ENCODE data around the gene ACHE.

Gene ACHE

DNA sequence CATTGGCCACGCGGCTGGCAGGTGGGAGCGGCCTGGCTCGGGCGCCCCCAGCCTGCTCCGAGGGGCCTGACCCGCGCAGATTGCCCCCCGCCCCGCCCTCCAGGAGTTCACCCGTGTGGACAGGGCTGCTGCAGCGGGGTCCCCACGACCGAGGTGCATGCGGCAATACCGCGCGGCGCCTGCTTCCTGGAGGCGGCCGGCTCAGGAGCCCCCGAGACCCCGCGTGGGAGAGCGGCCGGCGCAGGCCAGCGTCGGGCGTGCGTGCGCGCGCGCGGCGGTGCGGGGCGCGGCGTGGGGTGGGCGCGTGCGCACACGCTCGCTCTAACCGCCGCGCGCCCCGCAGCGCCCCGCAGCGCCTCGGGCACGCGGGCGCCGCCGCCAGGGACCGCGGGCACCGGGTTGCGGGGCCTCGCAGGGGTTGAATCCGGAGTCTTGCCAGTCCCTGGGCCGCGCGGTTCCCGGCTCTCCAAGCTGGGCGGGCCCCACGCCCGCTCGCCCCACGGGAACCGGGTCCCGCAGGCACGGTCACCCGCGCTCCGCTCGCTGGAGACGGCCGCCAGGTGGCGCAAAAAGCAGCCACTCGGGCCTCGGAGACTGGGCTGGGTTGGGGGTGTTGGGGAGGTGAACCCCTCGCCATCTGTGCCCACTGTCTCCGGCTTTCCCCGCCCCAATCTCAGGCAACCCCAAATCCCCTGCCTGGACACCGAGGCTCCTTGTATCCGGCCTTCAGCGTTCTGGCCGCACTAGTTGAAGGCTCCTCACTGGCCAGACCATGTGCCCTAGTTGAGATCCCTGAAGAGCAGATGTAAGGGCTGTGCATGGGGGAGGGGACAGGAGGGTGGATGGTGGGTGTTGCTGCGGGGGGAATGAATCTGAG is 1.3 kb upstream of the ACHE start:
- no peak for DNase-seq (ENCODE audit: low read depth in 2 of 3, low spot score in 2 of 3)

DNA sequence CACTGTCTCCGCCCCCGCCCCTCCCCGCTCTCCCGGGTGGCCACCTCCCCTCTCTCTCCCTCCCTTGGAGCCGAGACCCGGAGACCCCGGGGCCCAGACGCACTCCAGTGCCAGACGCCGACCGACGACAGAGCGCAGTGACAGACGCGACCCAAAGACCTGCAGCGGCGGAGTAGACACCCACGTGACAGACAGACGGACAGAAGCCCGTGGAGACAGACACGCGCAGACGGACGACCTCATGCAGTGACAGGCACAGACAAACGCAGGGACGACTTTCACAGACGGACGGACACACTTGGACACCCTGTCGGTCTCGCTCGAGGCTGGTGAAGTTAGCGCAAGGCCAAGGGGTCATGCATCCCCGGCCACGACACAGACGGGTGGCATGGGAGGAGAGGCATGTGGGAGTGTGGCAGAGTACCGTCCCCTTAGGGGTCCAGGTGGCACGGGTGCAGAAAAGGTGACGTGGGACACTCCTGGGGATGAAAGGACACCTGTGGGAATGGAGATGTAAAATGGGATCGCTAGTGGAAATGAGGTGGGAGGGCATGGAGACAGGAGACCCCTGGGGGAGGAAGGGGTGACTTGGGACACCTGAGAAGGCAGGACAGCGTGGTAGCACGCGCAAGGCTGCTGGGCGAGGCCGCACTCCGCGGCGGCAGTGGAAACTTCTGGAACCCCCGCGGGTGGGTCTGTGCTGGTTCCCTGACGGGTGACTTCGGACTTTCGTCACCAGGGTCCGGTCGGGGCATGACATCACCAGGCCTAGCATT is 456 bp upstream of the ACHE start:
- no peak for DNase-seq (ENCODE audit: low read depth in 2 of 3, low spot score in 2 of 3)

DNA sequence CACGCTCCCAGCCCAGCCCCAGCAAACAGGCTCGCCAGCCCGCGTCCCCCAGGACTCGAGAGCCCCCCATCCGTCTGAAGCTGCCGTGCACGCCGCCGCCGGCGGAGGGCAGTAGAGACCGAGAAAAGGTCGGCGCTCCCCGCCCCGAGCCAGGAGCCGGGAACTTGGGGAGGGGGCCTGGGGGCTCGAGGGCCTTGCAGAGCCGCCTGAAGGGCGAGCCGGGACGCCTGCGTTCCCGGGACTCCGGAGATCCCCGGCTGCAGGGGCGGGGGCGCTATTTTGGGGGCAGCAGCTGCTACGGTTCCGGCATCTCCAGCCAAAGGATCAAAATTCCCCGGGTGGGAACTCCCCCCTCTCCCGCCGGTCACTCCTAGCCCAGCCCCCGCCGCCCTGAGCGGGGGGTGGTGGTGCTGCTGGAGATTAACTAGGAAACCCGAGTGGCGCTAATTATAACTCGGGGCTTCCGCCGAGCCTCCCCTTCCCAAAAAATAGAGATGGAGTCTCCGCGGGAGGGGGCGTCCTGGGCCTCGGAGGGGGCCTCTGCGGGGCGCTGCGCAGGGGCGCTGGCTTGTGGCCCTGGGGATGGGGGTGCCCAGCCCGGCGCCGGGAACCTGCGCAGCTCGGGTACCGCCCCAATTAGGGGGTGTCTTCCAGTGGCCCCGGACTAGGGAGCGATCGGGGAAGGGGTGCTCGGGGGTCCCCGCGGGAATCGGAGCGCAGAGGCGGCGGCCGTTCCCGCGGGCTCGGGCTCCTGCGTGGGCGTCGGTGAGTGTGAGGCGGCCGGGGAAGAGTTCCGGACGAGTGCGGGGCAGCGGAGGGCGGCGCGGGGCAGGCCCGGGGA is 608 bp downstream of the ACHE start:
- peak in 1 of 3 experiments; percentile 55 for DNase-seq (ENCODE audit: low read depth in 2 of 3, low spot score in 2 of 3)

- DNase-seq (ENCODE audit: low read depth in 2 of 3, low spot score in 2 of 3) = no peak
Observed at GRCh38 chr7:100893910-100894721, 1.6 kb downstream of the ACHE start.

GRCh38 chr7:100893318-100893895 is 2.3 kb downstream of the ACHE start:
- no peak for DNase-seq (ENCODE audit: low read depth in 2 of 3, low spot score in 2 of 3)

DNA sequence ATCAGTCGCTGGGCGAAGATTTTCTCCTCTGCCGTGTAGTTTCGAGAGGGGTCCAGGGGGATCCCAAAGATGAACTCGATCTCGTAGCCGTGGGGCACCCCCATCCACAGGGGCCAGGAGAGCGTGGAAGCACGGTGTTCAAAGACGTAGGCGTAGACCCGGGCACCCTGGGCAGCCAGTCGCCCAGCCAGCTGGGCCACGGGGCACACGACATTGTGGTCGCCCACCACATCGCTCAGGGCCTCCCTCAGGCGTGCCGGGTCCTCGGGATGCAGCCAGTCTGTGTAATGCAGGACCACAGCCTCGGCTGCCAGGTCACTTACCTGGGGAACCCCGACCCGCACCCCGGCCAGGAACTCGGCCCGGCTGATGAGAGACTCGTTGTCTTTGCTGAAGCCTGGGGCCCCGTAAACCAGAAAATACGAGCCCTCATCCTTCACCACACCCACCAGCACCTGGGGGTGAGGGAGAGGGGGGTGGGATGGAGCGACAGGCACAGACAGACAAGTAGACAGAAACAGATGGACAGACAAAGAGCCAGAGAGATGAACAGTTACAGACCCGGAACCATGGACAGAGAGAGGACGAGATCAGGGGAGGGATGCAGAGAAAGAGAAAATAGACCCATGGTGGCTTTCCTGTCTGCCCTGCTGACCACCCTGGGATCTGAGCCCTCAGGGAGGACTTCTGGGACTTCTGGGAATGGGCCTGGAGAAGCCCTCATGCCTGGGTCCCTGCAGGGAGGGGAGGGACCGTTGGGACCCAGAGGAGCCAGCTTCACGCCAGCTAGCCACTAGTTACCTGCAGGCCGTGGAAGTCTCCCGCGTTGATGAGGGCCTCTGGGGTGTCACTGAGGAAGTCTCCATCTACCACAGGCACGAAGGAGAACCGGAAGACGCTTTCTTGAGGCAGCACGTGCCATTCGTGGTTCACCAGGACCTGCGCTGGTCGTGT is 3.0 kb downstream of the ACHE start:
- DNase-seq (ENCODE audit: low read depth in 2 of 3, low spot score in 2 of 3) = no peak

- no peak for DNase-seq (ENCODE audit: low read depth in 2 of 3, low spot score in 2 of 3)
Observed at GRCh38 chr7:100891568-100892247, 4.0 kb downstream of the ACHE start.

DNA sequence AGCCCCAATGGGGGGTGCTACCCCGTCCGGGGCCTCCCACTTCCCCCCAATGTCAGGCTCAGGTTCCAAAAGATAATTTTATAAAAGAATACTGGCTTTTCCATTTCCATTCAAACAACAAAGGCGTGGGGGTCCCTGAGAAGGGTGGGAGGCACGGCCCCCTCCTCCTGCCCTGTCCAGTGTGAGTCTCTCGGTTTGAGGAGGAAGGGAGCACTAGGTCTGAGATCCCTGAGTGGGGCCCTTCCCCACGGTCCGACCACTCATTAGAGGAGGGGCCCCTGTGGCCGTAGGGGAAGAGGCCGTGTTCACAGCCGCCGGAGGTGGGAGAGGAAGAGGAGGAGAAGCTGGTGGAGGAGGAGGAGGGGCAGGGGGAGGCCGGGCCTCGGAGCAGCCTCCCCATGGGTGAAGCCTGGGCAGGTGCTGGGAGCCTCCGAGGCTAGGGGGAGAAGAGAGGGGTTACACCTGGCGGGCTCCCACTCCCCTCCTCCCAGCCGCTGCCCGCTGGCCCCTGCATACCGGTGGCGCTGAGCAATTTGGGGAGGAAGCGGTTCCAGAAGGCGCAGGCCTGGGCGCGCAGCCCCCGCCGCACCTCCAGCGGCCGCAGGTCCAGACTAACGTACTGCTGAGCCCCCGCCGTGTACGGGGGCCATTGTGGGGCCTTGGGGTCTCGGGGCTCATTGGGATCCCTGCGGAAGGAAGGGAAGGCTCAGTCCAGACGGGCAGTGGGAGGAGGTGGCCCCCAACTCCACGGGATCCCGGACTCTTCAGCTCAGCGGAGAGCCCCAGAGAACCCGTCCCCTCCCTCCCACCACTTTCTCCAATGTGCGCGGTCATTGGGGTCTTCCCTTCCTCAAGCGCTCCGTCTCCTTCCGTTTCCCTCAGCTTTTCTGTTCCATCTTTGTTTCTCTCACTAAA is 4.8 kb downstream of the ACHE start:
- DNase-seq (ENCODE audit: low read depth in 2 of 3, low spot score in 2 of 3) = no peak

- peak in 1 of 3 experiments; percentile 43 for DNase-seq (ENCODE audit: low read depth in 2 of 3, low spot score in 2 of 3)
Observed at GRCh38 chr7:100888988-100889750, 6.5 kb downstream of the ACHE start, which contains the start of gene UFSP1. UFSP1 (minus strand) TSS chr7:100889715; CDS start chr7:100889271, 444 bp downstream.

DNA sequence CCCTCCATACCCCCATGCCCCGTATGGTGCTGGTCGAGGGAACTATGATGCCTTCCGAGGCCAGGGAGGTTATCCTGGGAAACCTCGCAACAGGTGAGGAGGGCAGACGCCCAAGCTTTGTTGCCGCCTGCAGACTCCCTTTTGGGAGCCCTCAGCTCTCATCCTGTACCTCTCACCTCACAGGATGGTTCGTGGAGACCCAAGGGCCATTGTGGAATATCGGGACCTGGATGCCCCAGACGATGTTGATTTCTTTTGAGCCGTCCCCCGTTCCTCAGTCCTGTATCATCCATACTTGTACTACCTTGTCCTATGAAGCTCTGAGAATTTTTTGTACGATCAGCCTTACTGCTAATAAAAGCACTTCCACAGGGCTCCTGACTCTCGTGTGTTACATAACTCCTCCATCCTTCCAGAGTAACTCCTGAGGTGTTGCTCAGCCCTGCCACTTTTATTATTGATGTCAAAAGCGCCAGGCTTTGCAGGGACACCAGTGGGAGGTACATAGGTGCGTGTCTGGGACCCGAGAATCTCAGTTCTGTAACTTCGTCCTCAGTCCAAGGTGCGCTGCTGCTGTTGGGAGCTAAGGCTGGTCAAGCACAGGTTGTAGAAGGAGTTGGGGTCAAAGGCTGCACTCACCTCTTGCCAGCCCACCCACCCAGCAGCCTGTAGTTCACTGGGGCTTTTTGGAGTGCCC is 7.2 kb downstream of the ACHE start:
- no peak for DNase-seq (ENCODE audit: low read depth in 2 of 3, low spot score in 2 of 3)

DNA sequence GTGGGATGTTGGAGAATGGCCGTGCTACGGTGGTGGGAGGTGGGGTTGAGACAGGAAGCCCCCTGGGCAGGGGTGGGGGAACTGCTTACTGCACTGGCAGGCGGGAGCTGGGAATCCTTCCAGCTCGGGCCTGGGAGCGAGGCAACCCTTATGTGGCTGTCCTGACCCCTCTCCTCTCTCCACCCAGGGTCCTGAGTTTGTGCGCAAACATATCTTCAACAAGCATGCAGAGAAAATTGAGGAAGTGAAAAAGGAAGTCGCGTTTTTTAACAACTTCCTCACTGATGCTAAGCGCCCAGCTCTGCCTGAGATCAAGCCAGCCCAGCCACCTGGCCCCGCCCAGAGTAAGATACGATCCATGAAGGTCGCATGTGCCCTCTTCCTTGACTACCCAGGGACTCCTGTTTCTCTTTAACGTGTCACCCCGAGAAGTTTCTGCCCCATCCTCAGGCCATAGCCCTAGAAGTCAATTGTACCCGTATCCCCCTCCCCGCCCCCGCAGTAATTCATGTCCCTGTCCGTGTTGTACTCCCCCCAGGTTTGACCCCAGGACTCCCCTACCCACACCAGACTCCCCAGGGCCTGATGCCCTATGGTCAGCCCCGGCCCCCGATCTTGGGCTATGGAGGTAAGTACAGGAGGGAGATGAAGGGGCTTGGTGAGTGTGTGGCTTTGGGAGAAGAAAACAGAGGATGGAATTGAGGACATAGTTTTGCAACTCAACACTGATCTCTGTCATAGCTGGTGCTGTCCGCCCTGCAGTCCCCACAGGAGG is 8.0 kb downstream of the ACHE start:
- DNase-seq (ENCODE audit: low read depth in 2 of 3, low spot score in 2 of 3) = no peak

GRCh38 chr7:100886936-100887515 is 8.7 kb downstream of the ACHE start:
- DNase-seq (ENCODE audit: low read depth in 2 of 3, low spot score in 2 of 3) = no peak

DNA sequence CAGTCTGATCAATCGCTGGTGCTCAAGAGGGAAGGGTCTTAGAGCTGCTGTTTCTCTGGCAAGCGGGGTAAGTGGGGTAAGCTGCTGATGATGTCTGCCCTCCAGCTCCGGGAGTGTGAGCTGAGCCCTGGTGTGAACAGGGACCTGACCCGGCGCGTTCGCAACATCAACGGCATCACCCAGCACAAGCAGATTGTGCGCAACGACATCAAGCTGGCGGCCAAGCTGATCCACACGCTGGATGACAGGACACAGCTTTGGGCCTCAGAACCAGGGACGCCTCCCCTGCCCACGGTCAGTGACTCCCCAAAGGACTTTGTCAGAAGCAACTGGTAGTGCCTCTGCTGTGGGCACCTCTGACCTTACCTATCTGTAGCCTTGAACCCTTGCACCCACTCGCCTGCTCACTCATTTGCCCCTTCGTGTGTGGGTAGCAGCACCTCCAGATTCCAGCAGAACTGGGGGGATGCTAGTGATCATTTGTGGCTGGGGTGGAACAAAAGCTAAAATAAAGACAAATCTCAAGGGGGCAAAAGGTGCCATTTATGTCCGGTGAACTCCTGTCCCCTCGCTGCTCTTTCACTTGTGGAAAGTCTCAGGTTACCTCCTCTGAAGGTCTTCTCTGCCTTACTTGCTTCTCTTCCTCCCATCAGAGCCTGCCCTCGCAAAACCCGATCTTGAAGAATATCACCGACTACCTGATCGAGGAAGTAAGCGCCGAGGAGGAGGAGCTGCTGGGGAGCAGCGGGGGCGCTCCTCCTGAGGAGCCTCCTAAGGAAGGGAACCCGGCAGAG is 9.3 kb downstream of the ACHE start:
- DNase-seq (ENCODE audit: low read depth in 2 of 3, low spot score in 2 of 3) = no peak

All from activated CD8-positive, alpha-beta memory T cell treated with anti-CD3 and anti-CD28 coated beads for 48 hours (primary cell).